ENCODE measurements around the gene GPR15.

GRCh38 chr3:98541695-98542094 is 9.9 kb downstream of the GPR15 start:
- TF ChIP-seq CTCF (IDR thresholded peaks at IDR 0.05) (no peak), ZFX (IDR thresholded peaks at IDR 0.05; ENCODE audit: borderline replicate concordance) (no peak)

Data from 22Rv1 (cell line).